ENCODE results near the gene NEDD4. TPM values are rescaled to one million over a fixed set of nuclear protein-coding genes. Genes with fewer than 3 reads are reported as not detected.
"Not testable (repeated sequence)": the region's sequence is repeated elsewhere in the genome, so short reads cannot be mapped to it uniquely, and the experiment has no call there.

Gene NEDD4
- total RNA-seq, 1 experiment from 2014 or later = 56.8 TPM

DNA sequence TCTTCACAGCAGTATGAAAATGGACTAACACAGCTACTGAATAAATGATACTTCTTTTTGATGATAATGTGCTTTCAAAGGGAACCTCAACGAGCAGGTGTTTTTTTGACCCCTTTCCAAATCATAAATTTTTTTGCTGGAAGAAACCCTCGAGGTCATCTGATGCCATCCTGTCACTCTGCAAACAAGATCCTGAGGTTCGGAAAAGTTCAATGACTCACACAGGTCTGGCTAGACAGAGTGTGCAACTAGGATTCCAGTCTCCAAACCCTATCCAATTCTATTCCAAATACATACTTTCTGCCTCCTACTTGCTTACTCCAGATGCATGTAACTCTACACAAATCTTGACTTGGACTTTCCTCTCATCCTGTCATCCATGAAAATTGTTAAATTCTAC, 124.7 kb downstream of the NEDD4 start:
- H3K27me3 Mint-ChIP-seq (ENCODE audit: unreplicated experiment) = no peaks in the 10 kb centered on the region
- BruUV-seq (replicated peaks) = no TSS peak
- TF ChIP-seq, protein P1, sequence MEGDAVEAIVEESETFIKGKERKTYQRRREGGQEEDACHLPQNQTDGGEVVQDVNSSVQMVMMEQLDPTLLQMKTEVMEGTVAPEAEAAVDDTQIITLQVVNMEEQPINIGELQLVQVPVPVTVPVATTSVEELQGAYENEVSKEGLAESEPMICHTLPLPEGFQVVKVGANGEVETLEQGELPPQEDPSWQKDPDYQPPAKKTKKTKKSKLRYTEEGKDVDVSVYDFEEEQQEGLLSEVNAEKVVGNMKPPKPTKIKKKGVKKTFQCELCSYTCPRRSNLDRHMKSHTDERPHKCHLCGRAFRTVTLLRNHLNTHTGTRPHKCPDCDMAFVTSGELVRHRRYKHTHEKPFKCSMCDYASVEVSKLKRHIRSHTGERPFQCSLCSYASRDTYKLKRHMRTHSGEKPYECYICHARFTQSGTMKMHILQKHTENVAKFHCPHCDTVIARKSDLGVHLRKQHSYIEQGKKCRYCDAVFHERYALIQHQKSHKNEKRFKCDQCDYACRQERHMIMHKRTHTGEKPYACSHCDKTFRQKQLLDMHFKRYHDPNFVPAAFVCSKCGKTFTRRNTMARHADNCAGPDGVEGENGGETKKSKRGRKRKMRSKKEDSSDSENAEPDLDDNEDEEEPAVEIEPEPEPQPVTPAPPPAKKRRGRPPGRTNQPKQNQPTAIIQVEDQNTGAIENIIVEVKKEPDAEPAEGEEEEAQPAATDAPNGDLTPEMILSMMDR (IDR thresholded peaks at IDR 0.05; ENCODE audit: unreplicated experiment) = no peak
- H3K36me3 Mint-ChIP-seq (ENCODE audit: insufficient read depth, unreplicated experiment) = peaks cover 17% of the 10 kb centered on the region
- H3K4me1 Mint-ChIP-seq (ENCODE audit: low read depth, unreplicated experiment) = peaks cover 20% of the 10 kb centered on the region
- CTCF ChIA-PET = no interaction called here
- H3K27ac Mint-ChIP-seq (ENCODE audit: unreplicated experiment) = no peak overlapping the region
- no peak for DNase-seq
- H3K4me3 Mint-ChIP-seq (ENCODE audit: low read depth, unreplicated experiment) = no peak overlapping the region
- intact Hi-C loops (cut with micrococcal nuclease; ENCODE audit: unreplicated experiment) = no loop called here
- no peaks in the 10 kb centered on the region for H3K9me3 Mint-ChIP-seq (ENCODE audit: low read depth, unreplicated experiment)

DNA sequence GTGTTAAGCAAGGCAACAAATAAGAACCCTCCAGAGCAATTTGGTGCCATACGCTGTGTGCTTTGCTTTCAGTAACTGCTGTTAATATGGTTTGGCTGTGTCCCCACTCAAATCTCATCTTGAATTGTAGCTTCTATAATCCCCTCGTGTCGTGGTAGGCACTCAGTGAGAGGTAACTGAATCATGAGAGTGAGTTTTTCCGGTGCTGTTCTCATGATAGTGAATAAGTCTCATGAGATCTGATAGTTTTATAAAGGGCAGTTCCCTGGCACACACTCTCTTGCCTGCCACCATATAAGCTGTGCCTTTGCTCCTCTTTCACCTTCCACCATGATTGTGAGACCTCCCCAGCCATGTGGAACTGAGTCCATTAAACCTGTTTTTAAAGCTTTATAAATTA, 125.1 kb downstream of the NEDD4 start:
- H3K27me3 Mint-ChIP-seq (ENCODE audit: unreplicated experiment); H3K27ac Mint-ChIP-seq (ENCODE audit: unreplicated experiment); H3K4me3 Mint-ChIP-seq (ENCODE audit: low read depth, unreplicated experiment); BruUV-seq (replicated peaks); DNase-seq; H3K9me3 Mint-ChIP-seq (ENCODE audit: low read depth, unreplicated experiment); intact Hi-C loops (cut with micrococcal nuclease; ENCODE audit: unreplicated experiment): not testable (repeated sequence)
- CTCF ChIA-PET = interaction anchor here (0.7 kb wide), 1 partner anchor 13 kb away, joined by 3 read pairs; no protein-coding TSS in a partner anchor
- H3K36me3 Mint-ChIP-seq (ENCODE audit: insufficient read depth, unreplicated experiment) = peaks cover 20% of the 10 kb centered on the region
- H3K4me1 Mint-ChIP-seq (ENCODE audit: low read depth, unreplicated experiment) = peaks cover 16% of the 10 kb centered on the region

DNA sequence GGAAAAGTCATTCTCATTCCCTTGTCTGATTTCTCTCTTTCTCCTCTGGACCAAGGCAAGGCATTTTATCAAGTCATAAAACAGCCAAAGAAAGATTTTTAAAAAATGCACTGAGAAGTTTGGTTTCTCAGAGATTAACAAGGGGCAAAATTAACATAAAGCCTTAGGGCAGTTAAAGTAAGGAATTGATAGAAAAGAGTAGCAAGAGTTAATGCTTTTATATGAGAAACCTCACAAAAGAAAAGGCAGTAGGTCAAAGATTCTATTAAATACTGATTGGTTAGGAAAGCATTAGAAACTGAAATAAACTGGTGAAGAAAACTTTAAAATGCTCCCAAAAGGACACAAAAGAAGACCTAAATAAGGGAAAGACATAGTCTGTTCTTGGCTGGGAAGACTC, 129.5 kb downstream of the NEDD4 start:
- no peak overlapping the region for H3K27ac Mint-ChIP-seq (ENCODE audit: unreplicated experiment)
- intact Hi-C loops (cut with micrococcal nuclease; ENCODE audit: unreplicated experiment) = no loop called here
- CTCF ChIA-PET = no interaction called here
- DNase-seq = no peak
- H3K4me3 Mint-ChIP-seq (ENCODE audit: low read depth, unreplicated experiment) = no peak overlapping the region
- no peaks in the 10 kb centered on the region for H3K27me3 Mint-ChIP-seq (ENCODE audit: unreplicated experiment)
- TF ChIP-seq, protein P1 (IDR thresholded peaks at IDR 0.05; ENCODE audit: unreplicated experiment) = no peak
- BruUV-seq (replicated peaks) = no TSS peak
- H3K4me1 Mint-ChIP-seq (ENCODE audit: low read depth, unreplicated experiment) = peaks cover 5% of the 10 kb centered on the region
- H3K36me3 Mint-ChIP-seq (ENCODE audit: insufficient read depth, unreplicated experiment) = peaks cover 29% of the 10 kb centered on the region
- H3K9me3 Mint-ChIP-seq (ENCODE audit: low read depth, unreplicated experiment) = no peaks in the 10 kb centered on the region

DNA sequence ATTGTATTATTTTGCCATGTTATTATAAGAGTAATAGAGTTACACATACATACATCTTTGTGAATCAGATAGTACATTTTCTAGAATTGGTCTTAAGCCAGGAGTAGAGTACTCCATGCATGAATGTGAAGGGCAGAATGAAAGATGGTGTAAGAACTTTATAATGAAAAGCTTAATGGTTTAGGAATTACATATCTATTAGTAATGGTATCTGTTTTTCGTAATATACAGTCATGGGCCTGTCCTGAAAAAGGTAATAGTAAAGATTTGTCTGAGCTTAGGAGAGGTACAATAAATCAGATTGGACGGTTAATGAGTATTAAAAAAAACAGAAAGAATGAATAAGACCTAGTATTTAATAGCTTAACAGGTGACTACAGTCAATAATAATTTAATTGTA, 132.3 kb downstream of the NEDD4 start:
- intact Hi-C loops (cut with micrococcal nuclease; ENCODE audit: unreplicated experiment) = no loop called here
- H3K27me3 Mint-ChIP-seq (ENCODE audit: unreplicated experiment) = no peaks in the 10 kb centered on the region
- H3K9me3 Mint-ChIP-seq (ENCODE audit: low read depth, unreplicated experiment) = no peaks in the 10 kb centered on the region
- no peaks in the 10 kb centered on the region for H3K4me1 Mint-ChIP-seq (ENCODE audit: low read depth, unreplicated experiment)
- H3K4me3 Mint-ChIP-seq (ENCODE audit: low read depth, unreplicated experiment) = no peak overlapping the region
- CTCF ChIA-PET = interaction anchor here (0.8 to 0.9 kb wide), 2 partner anchors 56 to 356 kb away, joined by 3 read pairs; no protein-coding TSS in a partner anchor
- no peak for DNase-seq
- no peak overlapping the region for H3K27ac Mint-ChIP-seq (ENCODE audit: unreplicated experiment)
- no TSS peak for BruUV-seq (replicated peaks)
- peaks cover 30% of the 10 kb centered on the region for H3K36me3 Mint-ChIP-seq (ENCODE audit: insufficient read depth, unreplicated experiment)
- TF ChIP-seq, protein P1 (IDR thresholded peaks at IDR 0.05; ENCODE audit: unreplicated experiment) = no peak

DNA sequence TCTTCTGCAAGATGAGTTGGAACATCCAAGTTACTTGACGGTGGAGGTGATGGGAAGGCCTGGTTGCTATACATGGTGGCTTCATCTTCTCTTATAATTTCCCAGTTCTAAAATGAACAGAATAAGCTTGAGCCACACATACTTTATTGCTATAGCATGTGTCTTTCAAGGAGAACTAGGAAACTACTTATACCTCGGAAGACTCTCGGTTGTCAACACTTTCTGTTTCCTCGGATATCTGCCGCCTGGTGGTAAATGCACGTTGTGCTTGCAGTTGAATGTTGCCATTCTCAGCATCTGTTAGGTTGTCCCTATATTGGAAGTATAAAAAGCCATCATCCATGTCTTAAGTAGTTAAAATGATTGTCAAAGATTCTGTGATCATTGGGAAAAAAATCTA, 132.9 kb downstream of the NEDD4 start:
- Mint-ChIP-seq H3K9me3 (ENCODE audit: low read depth, unreplicated experiment) (no peaks in the 10 kb centered on the region), H3K27ac (ENCODE audit: unreplicated experiment) (no peak overlapping the region), H3K4me1 (ENCODE audit: low read depth, unreplicated experiment) (no peaks in the 10 kb centered on the region), H3K27me3 (ENCODE audit: unreplicated experiment) (no peaks in the 10 kb centered on the region), H3K36me3 (ENCODE audit: insufficient read depth, unreplicated experiment) (peaks cover 30% of the 10 kb centered on the region), H3K4me3 (ENCODE audit: low read depth, unreplicated experiment) (no peak overlapping the region)
- no peak for DNase-seq
- intact Hi-C loops (cut with micrococcal nuclease; ENCODE audit: unreplicated experiment) = no loop called here
- TF ChIP-seq, protein P1 (IDR thresholded peaks at IDR 0.05; ENCODE audit: unreplicated experiment) = no peak
- BruUV-seq (replicated peaks) = no TSS peak
- CTCF ChIA-PET = no interaction called here
